ENCODE data around the gene PRSS8. TPM values are rescaled to one million over a fixed set of nuclear protein-coding genes. Genes with fewer than 3 reads are reported as not detected.

The PRSS8 gene
- total RNA-seq, 1 experiment from 2014 or later: 42.6 TPM

DNA sequence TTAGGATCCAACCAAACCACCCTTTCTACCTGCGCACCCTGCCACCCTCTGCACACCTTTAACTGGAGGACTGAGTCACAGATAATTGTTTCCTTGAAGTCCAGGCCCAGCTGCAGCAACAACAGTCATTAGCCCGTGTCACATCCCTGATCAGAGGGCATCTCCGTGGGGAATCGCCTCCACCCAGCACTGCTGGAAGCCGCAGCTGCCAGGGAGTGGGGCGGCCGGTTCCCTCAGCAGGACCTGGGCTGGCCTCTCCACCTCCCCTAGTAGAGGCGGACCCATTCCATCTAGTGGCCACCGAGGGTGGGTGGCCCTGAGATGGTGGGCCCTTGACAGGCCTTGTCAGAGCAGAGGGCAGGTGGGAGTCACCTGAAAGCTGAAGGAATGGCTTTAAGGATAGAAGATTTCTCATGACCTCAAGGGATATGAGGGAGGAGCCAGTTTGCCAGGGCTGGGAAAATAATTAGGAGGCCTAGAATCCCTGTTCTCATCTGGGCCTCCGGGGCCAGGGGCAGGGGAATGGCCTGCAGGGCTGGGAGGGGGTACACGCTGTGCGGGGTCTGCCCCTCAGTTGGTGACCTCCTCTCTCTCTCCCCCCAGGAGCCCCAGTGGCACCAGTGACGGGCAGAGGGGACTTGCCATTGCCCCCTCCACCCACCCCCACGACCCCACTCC lies 53.0 kb downstream of the PRSS8 start:
- ChIA-PET CTCF (no interaction called here), RAD21 (ENCODE audit: low non-redundant PET in 1 of 2, low total read pairs in 2 of 2, uncharacterized antibody in 2 of 2, unreplicated experiment in 2 of 2) (no interaction called here)
- no TSS peak for BruUV-seq (replicated peaks)

More for the DNA sequence above, 53.0 kb downstream of the PRSS8 start:
- ATAC-seq (peak; percentile 38; the same call in 1 of the 2 replicates), DNase-seq (ENCODE audit: low read depth, low spot score) (no peak)
- no peak overlapping the region for H3K27ac ChIP-seq (ENCODE audit: low read depth, low read length)
- intact Hi-C loops (cut with micrococcal nuclease): no loop called here
- peaks cover 12 to 27% of the 10 kb centered on the region in 2 experiments for H3K36me3 ChIP-seq (ENCODE audit: control insufficient read depth in 1 of 2, insufficient read depth in 2 of 2, low read length in 2 of 2)
- no peaks in the 10 kb centered on the region for H3K9me2 ChIP-seq (ENCODE audit: insufficient read depth)
- H3K4me2 ChIP-seq (ENCODE audit: low read length): no peak overlapping the region
- H4K20me1 ChIP-seq (ENCODE audit: insufficient read depth): no peaks in the 10 kb centered on the region
- H3K4me3 ChIP-seq (replicated peaks in 1 of 2; ENCODE audit: low read depth in 1 of 2, low read length in 2 of 2): no peak overlapping the region
- no peak overlapping the region for H2AFZ ChIP-seq (ENCODE audit: low read depth, low read length, poor library complexity, severe bottlenecking)
- no peaks in the 10 kb centered on the region for H3K27me3 ChIP-seq (ENCODE audit: insufficient read depth, low read length)
- peaks cover 0 to 11% of the 10 kb centered on the region in 2 experiments; a peak in 1 of 4 replicates for H3K4me1 ChIP-seq (ENCODE audit: control insufficient read depth in 1 of 2, insufficient read depth in 2 of 2, low read length in 2 of 2)
- POLR2A ChIA-PET: no interaction called here
- H3K9ac ChIP-seq (ENCODE audit: low read length): no peak overlapping the region
- TF ChIP-seq FOSL1 (IDR thresholded peaks at IDR 0.05; ENCODE audit: low read depth) (no peak), ELF1 (IDR thresholded peaks at IDR 0.05; ENCODE audit: borderline replicate concordance, low read depth) (no peak), EZH2phosphoT487 (IDR thresholded peaks at IDR 0.05; ENCODE audit: borderline replicate concordance) (no peak), SRF (IDR thresholded peaks at IDR 0.05; ENCODE audit: low read depth) (no peak), SP1 (IDR thresholded peaks at IDR 0.05; ENCODE audit: low read depth) (no peak), ZFX (IDR thresholded peaks at IDR 0.05) (no peak), POLR2AphosphoS5 (IDR thresholded peaks at IDR 0.05; ENCODE audit: low read depth, low read length) (no peak), EGR1 (IDR thresholded peaks at IDR 0.05; ENCODE audit: low read depth) (no peak), CBX3 (IDR thresholded peaks at IDR 0.05; ENCODE audit: low read depth) (no peak), ZNF274 (IDR thresholded peaks at IDR 0.05; ENCODE audit: low read depth, low read length) (no peak), ZBTB33 (IDR thresholded peaks at IDR 0.05; ENCODE audit: extremely low read depth, insufficient replicate concordance, low read length) (no peak), RAD21 (IDR thresholded peaks at IDR 0.05; ENCODE audit: low read depth) (no peak), POLR2A (IDR thresholded peaks at IDR 0.05; ENCODE audit: borderline replicate concordance, extremely low read depth, insufficient read depth, insufficient read length) (no peak), YY1 (IDR thresholded peaks at IDR 0.05; ENCODE audit: extremely low read depth, insufficient replicate concordance, low read depth, low read length) (no peak), SIN3A (IDR thresholded peaks at IDR 0.05; ENCODE audit: low read depth) (no peak)
- TF ChIP-seq, protein P1, sequence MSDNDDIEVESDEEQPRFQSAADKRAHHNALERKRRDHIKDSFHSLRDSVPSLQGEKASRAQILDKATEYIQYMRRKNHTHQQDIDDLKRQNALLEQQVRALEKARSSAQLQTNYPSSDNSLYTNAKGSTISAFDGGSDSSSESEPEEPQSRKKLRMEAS (IDR thresholded peaks at IDR 0.05): no peak
- TF ChIP-seq, protein P2, sequence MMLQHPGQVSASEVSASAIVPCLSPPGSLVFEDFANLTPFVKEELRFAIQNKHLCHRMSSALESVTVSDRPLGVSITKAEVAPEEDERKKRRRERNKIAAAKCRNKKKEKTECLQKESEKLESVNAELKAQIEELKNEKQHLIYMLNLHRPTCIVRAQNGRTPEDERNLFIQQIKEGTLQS (IDR thresholded peaks at IDR 0.05): no peak
- H3K79me2 ChIP-seq (ENCODE audit: insufficient read depth, low read length): peaks cover 6% of the 10 kb centered on the region; the same call in 1 of the 2 replicates
- H3K9me3 ChIP-seq (ENCODE audit: control insufficient read depth in 1 of 2, insufficient read depth in 1 of 2, low read depth in 1 of 2, low read length in 2 of 2): no peaks in the 10 kb centered on the region

Other genes with a start within 250 kb of the PRSS8 start
- gene BCL7C, start 241.7 kb downstream of the PRSS8 start, total RNA-seq (2021; ENCODE audit: unreplicated experiment): 44.9 TPM
- gene CTF1, start 239.1 kb downstream of the PRSS8 start, total RNA-seq (2021; ENCODE audit: unreplicated experiment): 1.4 TPM
- gene FBXL19, start 212.2 kb downstream of the PRSS8 start, total RNA-seq (2021; ENCODE audit: unreplicated experiment): 45.2 TPM
- gene ORAI3, start 186.7 kb downstream of the PRSS8 start, total RNA-seq (2021; ENCODE audit: unreplicated experiment): 9.0 TPM
- 26.9 TPM for gene SETD1A, start 178.0 kb downstream of the PRSS8 start, total RNA-seq (2021; ENCODE audit: unreplicated experiment)
- 8.6 TPM for gene HSD3B7, start 150.5 kb downstream of the PRSS8 start, total RNA-seq (2021; ENCODE audit: unreplicated experiment)
- gene STX1B, start 125.1 kb downstream of the PRSS8 start, total RNA-seq (2021; ENCODE audit: unreplicated experiment): 1.6 TPM
- gene STX4, start 102.2 kb downstream of the PRSS8 start, total RNA-seq (2021; ENCODE audit: unreplicated experiment): 26.0 TPM
- gene ZNF668, start 61.5 kb downstream of the PRSS8 start, total RNA-seq (2021; ENCODE audit: unreplicated experiment): 16.8 TPM
- 17.7 TPM for gene ZNF646, start 61.3 kb downstream of the PRSS8 start, total RNA-seq (2021; ENCODE audit: unreplicated experiment)
- gene PRSS53, start 46.8 kb downstream of the PRSS8 start, total RNA-seq (2021; ENCODE audit: unreplicated experiment): 11.6 TPM
- 83.8 TPM for gene VKORC1, start 40.9 kb downstream of the PRSS8 start, total RNA-seq (2021; ENCODE audit: unreplicated experiment)
- 60.7 TPM for gene BCKDK, start 27.3 kb downstream of the PRSS8 start, total RNA-seq (2021; ENCODE audit: unreplicated experiment)
- 44.9 TPM for gene KAT8, start 18.1 kb downstream of the PRSS8 start, total RNA-seq (2021; ENCODE audit: unreplicated experiment)
- gene PRSS36, start 14.3 kb upstream of the PRSS8 start, total RNA-seq (2021; ENCODE audit: unreplicated experiment): not detected
- gene FUS, start 44.4 kb upstream of the PRSS8 start, total RNA-seq (2021; ENCODE audit: unreplicated experiment): 522 TPM
- not detected for gene PYCARD, start 67.0 kb upstream of the PRSS8 start, total RNA-seq (2021; ENCODE audit: unreplicated experiment)
- 43.8 TPM for gene TRIM72, start 78.4 kb upstream of the PRSS8 start, total RNA-seq (2021; ENCODE audit: unreplicated experiment)
- gene PYDC1, start 81.4 kb upstream of the PRSS8 start, total RNA-seq (2021; ENCODE audit: unreplicated experiment): not detected
- 1.7 TPM for gene ITGAM, start 124.2 kb upstream of the PRSS8 start, total RNA-seq (2021; ENCODE audit: unreplicated experiment)
- gene ITGAX, start 219.4 kb upstream of the PRSS8 start, total RNA-seq (2021; ENCODE audit: unreplicated experiment): 1.9 TPM

Measured in HCT116 (cell line).